Mesenchymal stem cell (in vitro differentiated cells and primary cell): ENCODE data around the gene ATP10A.

Experiments
- DNase-seq: peaks from one replicate; pipeline ENCODE4 v3.0.0-alpha.2; 2013
- H2AFZ ChIP-seq: one replicate; pipeline ENCODE4 v1.6.1; 2013; ENCODE audit warnings: low read depth, mild to moderate bottlenecking, control low read depth, inconsistent platforms, low read length, moderate library complexity
- H2AK5ac ChIP-seq: 2 replicates; pipeline ENCODE4 v1.6.1; 2013; ENCODE audit warnings: low read length, moderate library complexity, mild to moderate bottlenecking, inconsistent platforms; ENCODE audit not compliant: severe bottlenecking
- H2BK120ac ChIP-seq: one replicate; pipeline ENCODE4 v1.6.1; 2013; ENCODE audit warnings: low read depth, mild to moderate bottlenecking, inconsistent platforms, low read length, moderate library complexity
- H2BK12ac ChIP-seq, 2 experiments: one replicate each; pipeline ENCODE4 v1.6.1; 2013; ENCODE audit warnings: inconsistent platforms in 2 of 2, low read length in 2 of 2, mild to moderate bottlenecking in 2 of 2, moderate library complexity in 2 of 2, control low read depth in 1 of 2
- H2BK15ac ChIP-seq: one replicate; pipeline ENCODE4 v1.6.1; 2013; ENCODE audit warnings: mild to moderate bottlenecking, low read depth, inconsistent platforms; ENCODE audit not compliant: poor library complexity, severe bottlenecking
- H2BK5ac ChIP-seq: 2 replicates; pipeline ENCODE4 v1.6.1; 2013; ENCODE audit warnings: low read depth, mild to moderate bottlenecking, low read length, control low read depth, inconsistent platforms; ENCODE audit not compliant: poor library complexity, severe bottlenecking
- H3K14ac ChIP-seq, 2 experiments: one replicate each; pipeline ENCODE4 v1.6.1; 2013; ENCODE audit warnings: inconsistent platforms in 2 of 2, low read length in 2 of 2, control low read depth in 1 of 2, mild to moderate bottlenecking in 1 of 2, moderate library complexity in 1 of 2
- H3K18ac ChIP-seq, 2 experiments: one replicate each; pipeline ENCODE4 v1.6.1; 2013; ENCODE audit warnings: inconsistent platforms in 2 of 2, low read length in 2 of 2, control low read depth in 1 of 2, low read depth in 1 of 2, mild to moderate bottlenecking in 1 of 2
- H3K23ac ChIP-seq, 2 experiments: one replicate each; pipeline ENCODE4 v1.6.1; 2013; ENCODE audit warnings: inconsistent platforms in 2 of 2, low read length in 2 of 2, mild to moderate bottlenecking in 2 of 2, moderate library complexity in 2 of 2, control low read depth in 1 of 2
- H3K27ac ChIP-seq: 2 replicates; pipeline ENCODE4 v1.5.1; 2013; ENCODE audit warnings: mild to moderate bottlenecking, moderate library complexity, low read length, control low read depth, inconsistent platforms; ENCODE audit not compliant: poor library complexity, severe bottlenecking
- H3K27me3 ChIP-seq, 2 experiments: 2 replicates each; pipeline versions ENCODE4 v1.6.1 to v1.7.0; 2013; ENCODE audit warnings: low read length in 2 of 2, mild to moderate bottlenecking in 2 of 2, moderate library complexity in 2 of 2, control low read depth in 1 of 2, inconsistent platforms in 1 of 2; ENCODE audit not compliant: control insufficient read depth in 1 of 2, insufficient read depth in 1 of 2
- H3K36me3 ChIP-seq, 2 experiments: 2 replicates each; pipeline versions ENCODE4 v1.6.1 to v1.7.0; 2013; ENCODE audit warnings: low read length in 2 of 2, control low read depth in 1 of 2, inconsistent platforms in 1 of 2, low read depth in 1 of 2, mild to moderate bottlenecking in 1 of 2; ENCODE audit not compliant: insufficient read depth in 2 of 2, control insufficient read depth in 1 of 2
- H3K4ac ChIP-seq, 2 experiments: one replicate each; pipeline ENCODE4 v1.6.1; 2013; ENCODE audit warnings: inconsistent platforms in 2 of 2, low read length in 2 of 2, mild to moderate bottlenecking in 2 of 2, moderate library complexity in 2 of 2, control low read depth in 1 of 2, low read depth in 1 of 2
- H3K4me1 ChIP-seq: 2 replicates; pipeline ENCODE4 v1.6.1; 2013; ENCODE audit warnings: low read depth, low read length, control low read depth; ENCODE audit not compliant: control insufficient read depth, insufficient read depth
- H3K4me2 ChIP-seq: 2 replicates; pipeline ENCODE4 v1.6.1; 2013; ENCODE audit warnings: low read length, mild to moderate bottlenecking, inconsistent platforms; ENCODE audit not compliant: poor library complexity, severe bottlenecking
- H3K4me3 ChIP-seq, 2 experiments: 2 replicates each; pipeline versions ENCODE4 v1.5.1 to v1.7.0; 2013; ENCODE audit warnings: low read length in 2 of 2, mild to moderate bottlenecking in 2 of 2, control low read depth in 1 of 2, low read depth in 1 of 2; ENCODE audit not compliant: insufficient read depth in 1 of 2
- H3K79me1 ChIP-seq: replicated peaks from 2 replicates; pipeline ENCODE4 v1.6.1; 2013; ENCODE audit warnings: mild to moderate bottlenecking, control low read depth, low read length, inconsistent platforms; ENCODE audit not compliant: poor library complexity, severe bottlenecking
- H3K9ac ChIP-seq: 2 replicates; pipeline ENCODE4 v1.7.0; 2013; ENCODE audit warnings: mild to moderate bottlenecking, low read length, moderate library complexity
- H3K9me3 ChIP-seq: 2 replicates; pipeline ENCODE4 v1.7.0; 2013; ENCODE audit warnings: mild to moderate bottlenecking, low read length; ENCODE audit not compliant: control insufficient read depth
- H4K8ac ChIP-seq: one replicate; pipeline ENCODE4 v1.6.1; 2013; ENCODE audit warnings: inconsistent platforms, mild to moderate bottlenecking, low read length, moderate library complexity
- H4K91ac ChIP-seq: one replicate; pipeline ENCODE4 v1.6.1; 2013; ENCODE audit warnings: mild to moderate bottlenecking, low read length, inconsistent platforms
- WGBS: methylation state at CpG from one replicate; pipeline ENCODE4 v1.1.7; 2013; ENCODE audit warnings: mixed read lengths; 5-methylcytosine and 5-hydroxymethylcytosine counted together

Gene ATP10A

GRCh38 chr15:25812845-25813244 is 50.3 kb downstream of the ATP10A start:
- H3K79me1 ChIP-seq = peaks cover 43% of the 10 kb centered on the region
- peaks cover 8% of the 10 kb centered on the region for H3K4me1 ChIP-seq
- H2BK5ac ChIP-seq = no peak overlapping the region
- H2BK15ac ChIP-seq = no peak overlapping the region
- H4K8ac ChIP-seq = no peak overlapping the region
- no peaks in the 10 kb centered on the region for H3K27me3 ChIP-seq
- 62% methylated on average over 3 of the region's 3 CpGs for WGBS
- DNase-seq = no peak
- H3K4me2 ChIP-seq = no peak overlapping the region
- no peak overlapping the region for H3K23ac ChIP-seq
- no peak overlapping the region for H2AK5ac ChIP-seq
- no peaks in the 10 kb centered on the region for H3K9me3 ChIP-seq
- H2BK120ac ChIP-seq = no peak overlapping the region
- H2AFZ ChIP-seq = no peak overlapping the region
- no peak overlapping the region for H3K4ac ChIP-seq
- peaks cover 0 to 5% of the 10 kb centered on the region in 2 experiments for H3K36me3 ChIP-seq
- no peak overlapping the region for H3K4me3 ChIP-seq
- no peak overlapping the region for H2BK12ac ChIP-seq
- no peak overlapping the region for H3K14ac ChIP-seq
- no peak overlapping the region for H4K91ac ChIP-seq
- no peak overlapping the region for H3K27ac ChIP-seq
- no peak overlapping the region for H3K18ac ChIP-seq
- no peak overlapping the region for H3K9ac ChIP-seq

- no peak for DNase-seq
- Histone ChIP-seq H3K4me2 (no peak overlapping the region), H2BK12ac (no peak overlapping the region), H3K27ac (no peak overlapping the region), H3K18ac (no peak overlapping the region), H3K23ac (no peak overlapping the region), H3K9me3 (no peaks in the 10 kb centered on the region), H2AK5ac (no peak overlapping the region), H3K27me3 (no peaks in the 10 kb centered on the region), H2BK15ac (no peak overlapping the region), H2AFZ (no peak overlapping the region), H3K14ac (no peak overlapping the region), H3K4me3 (no peak overlapping the region), H3K79me1 (peaks cover 44% of the 10 kb centered on the region), H2BK120ac (no peak overlapping the region), H3K36me3 (peaks cover 0 to 6% of the 10 kb centered on the region in 2 experiments), H4K8ac (no peak overlapping the region), H3K9ac (no peak overlapping the region), H3K4me1 (peaks cover 8% of the 10 kb centered on the region), H4K91ac (no peak overlapping the region), H2BK5ac (no peak overlapping the region), H3K4ac (no peak overlapping the region)
- 82% methylated on average over 3 of the region's 4 CpGs for WGBS
These were observed 51.1 kb downstream of the ATP10A start for GRCh38 chr15:25812073-25812472.

GRCh38 chr15:25811481-25811906 is 51.6 kb downstream of the ATP10A start:
- Histone ChIP-seq H3K79me1 (peaks cover 46% of the 10 kb centered on the region), H3K9me3 (no peaks in the 10 kb centered on the region), H3K14ac (no peak overlapping the region), H4K91ac (no peak overlapping the region), H3K18ac (no peak overlapping the region), H4K8ac (no peak overlapping the region), H3K9ac (no peak overlapping the region), H2BK120ac (no peak overlapping the region), H3K23ac (no peak overlapping the region), H2AK5ac (no peak overlapping the region), H2BK5ac (no peak overlapping the region), H3K4me2 (no peak overlapping the region), H3K27ac (no peak overlapping the region), H3K27me3 (no peaks in the 10 kb centered on the region), H3K36me3 (peaks cover 0 to 8% of the 10 kb centered on the region in 2 experiments), H3K4ac (no peak overlapping the region), H2BK12ac (no peak overlapping the region), H3K4me3 (no peak overlapping the region), H3K4me1 (peaks cover 8% of the 10 kb centered on the region), H2BK15ac (no peak overlapping the region), H2AFZ (no peak overlapping the region)
- WGBS = 88% methylated on average over 9 of the region's 9 CpGs
- no peak for DNase-seq

GRCh38 chr15:25810631-25811091 is 52.5 kb downstream of the ATP10A start:
- H3K36me3 ChIP-seq = peaks cover 0 to 8% of the 10 kb centered on the region in 2 experiments
- H2BK15ac ChIP-seq = no peak overlapping the region
- no peak overlapping the region for H2BK5ac ChIP-seq
- peaks cover 8% of the 10 kb centered on the region for H3K4me1 ChIP-seq
- no peak overlapping the region for H3K4me3 ChIP-seq
- H3K79me1 ChIP-seq = peaks cover 46% of the 10 kb centered on the region
- H3K14ac ChIP-seq = no peak overlapping the region
- no peak overlapping the region for H3K9ac ChIP-seq
- no peaks in the 10 kb centered on the region for H3K27me3 ChIP-seq
- DNase-seq = no peak
- H3K27ac ChIP-seq = no peak overlapping the region
- no peak overlapping the region for H2BK120ac ChIP-seq
- WGBS = 53% methylated on average over 13 of the region's 13 CpGs
- no peak overlapping the region for H2BK12ac ChIP-seq
- no peak overlapping the region for H2AK5ac ChIP-seq
- no peaks in the 10 kb centered on the region for H3K9me3 ChIP-seq
- H3K23ac ChIP-seq = no peak overlapping the region
- H4K91ac ChIP-seq = no peak overlapping the region
- no peak overlapping the region for H2AFZ ChIP-seq
- no peak overlapping the region for H3K18ac ChIP-seq
- no peak overlapping the region for H3K4ac ChIP-seq
- H3K4me2 ChIP-seq = no peak overlapping the region
- H4K8ac ChIP-seq = no peak overlapping the region
